ENCODE results near the gene TFPI. TPM values are rescaled to one million over a fixed set of nuclear protein-coding genes. Genes with fewer than 3 reads are reported as not detected.

The TFPI gene
- total and polyA plus RNA-seq, 2 donors, result 16.1 to 33.4 TPM

GRCh38 chr2:187549951-187550555 is 4.2 kb downstream of the TFPI start:
- WGBS, result 74% methylated on average over 3 of the region's 3 CpGs
- H3K4me1 ChIP-seq (ENCODE audit: control insufficient read depth in 2 of 2, insufficient read depth in 2 of 2, low read length in 2 of 2), result no peaks in the 10 kb centered on the region
- H3K9me3 ChIP-seq (ENCODE audit: control insufficient read depth in 2 of 2, insufficient read depth in 1 of 2, low read length in 1 of 2), result no peaks in the 10 kb centered on the region
- H3K27ac ChIP-seq (ENCODE audit: low read depth in 1 of 2, low read length in 1 of 2), result no peak overlapping the region
- no peak overlapping the region for H3K4me3 ChIP-seq (ENCODE audit: low read length in 2 of 2)
- no peak for DNase-seq (ENCODE audit: low read depth in 6 of 9, low spot score in 9 of 9)
- H3K27me3 ChIP-seq (ENCODE audit: control insufficient read depth in 2 of 2, insufficient read depth in 1 of 2, low read length in 1 of 2), result no peaks in the 10 kb centered on the region
- no peaks in the 10 kb centered on the region for H3K36me3 ChIP-seq (ENCODE audit: control insufficient read depth in 2 of 2, insufficient read depth in 2 of 2, low read length in 1 of 2)

DNA sequence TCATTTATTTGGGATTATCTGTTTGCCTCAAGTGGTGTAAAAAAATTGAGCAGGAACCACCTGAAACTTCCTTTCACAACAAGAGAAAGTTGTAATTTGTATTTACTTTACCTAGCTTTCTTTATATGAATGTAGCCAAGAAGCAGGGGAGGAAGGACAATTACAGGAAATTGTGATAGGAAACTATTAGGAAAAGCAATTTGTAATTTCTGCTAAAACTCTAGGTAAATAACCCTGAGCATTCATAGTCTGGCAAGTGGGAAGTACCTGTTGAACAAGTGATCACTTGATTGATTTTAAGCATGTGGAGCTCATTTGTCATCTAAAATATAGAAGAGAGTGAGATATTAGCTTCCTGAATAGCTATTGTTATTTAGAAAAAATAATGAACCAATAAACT is 5.0 kb downstream of the TFPI start:
- DNase-seq (ENCODE audit: low read depth in 6 of 9, low spot score in 9 of 9), result no peak
- Histone ChIP-seq H3K36me3 (ENCODE audit: control insufficient read depth in 2 of 2, insufficient read depth in 2 of 2, low read length in 1 of 2) (no peaks in the 10 kb centered on the region), H3K27ac (ENCODE audit: low read depth in 1 of 2, low read length in 1 of 2) (no peak overlapping the region), H3K9me3 (ENCODE audit: control insufficient read depth in 2 of 2, insufficient read depth in 1 of 2, low read length in 1 of 2) (no peaks in the 10 kb centered on the region), H3K4me3 (ENCODE audit: low read length in 2 of 2) (no peak overlapping the region), H3K4me1 (ENCODE audit: control insufficient read depth in 2 of 2, insufficient read depth in 2 of 2, low read length in 2 of 2) (no peaks in the 10 kb centered on the region), H3K27me3 (ENCODE audit: control insufficient read depth in 2 of 2, insufficient read depth in 1 of 2, low read length in 1 of 2) (no peaks in the 10 kb centered on the region)

DNA sequence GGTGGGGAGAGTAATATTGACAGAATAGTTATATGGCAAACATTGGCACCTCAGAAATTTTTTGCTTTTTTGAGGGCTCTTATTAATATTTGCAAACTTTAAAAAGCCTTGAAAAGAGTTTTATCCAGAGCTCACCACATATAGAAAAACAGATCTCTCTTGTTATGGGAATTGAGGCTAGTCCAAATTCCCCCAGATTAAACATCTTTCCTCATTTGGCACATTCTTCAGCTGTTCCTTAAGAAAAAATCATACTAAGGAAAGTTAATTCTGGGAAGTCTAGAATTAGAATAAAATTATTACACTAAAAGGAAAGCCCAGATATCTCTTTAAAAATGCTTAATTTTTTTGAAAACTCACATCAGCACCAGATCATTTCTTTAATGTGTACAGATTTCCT is 5.6 kb downstream of the TFPI start:
- no peaks in the 10 kb centered on the region for H3K36me3 ChIP-seq (ENCODE audit: control insufficient read depth in 2 of 2, insufficient read depth in 2 of 2, low read length in 1 of 2)
- no peaks in the 10 kb centered on the region for H3K27me3 ChIP-seq (ENCODE audit: control insufficient read depth in 2 of 2, insufficient read depth in 1 of 2, low read length in 1 of 2)
- H3K9me3 ChIP-seq (ENCODE audit: control insufficient read depth in 2 of 2, insufficient read depth in 1 of 2, low read length in 1 of 2), result no peaks in the 10 kb centered on the region
- no peak for DNase-seq (ENCODE audit: low read depth in 6 of 9, low spot score in 9 of 9)
- H3K4me1 ChIP-seq (ENCODE audit: control insufficient read depth in 2 of 2, insufficient read depth in 2 of 2, low read length in 2 of 2), result no peaks in the 10 kb centered on the region
- H3K27ac ChIP-seq (ENCODE audit: low read depth in 1 of 2, low read length in 1 of 2), result no peak overlapping the region
- no peak overlapping the region for H3K4me3 ChIP-seq (ENCODE audit: low read length in 2 of 2)

GRCh38 chr2:187547353-187547979 is 6.8 kb downstream of the TFPI start:
- no peak for DNase-seq (ENCODE audit: low read depth in 6 of 9, low spot score in 9 of 9)
- no peaks in the 10 kb centered on the region for H3K36me3 ChIP-seq (ENCODE audit: control insufficient read depth in 2 of 2, insufficient read depth in 2 of 2, low read length in 1 of 2)
- no peak overlapping the region for H3K27ac ChIP-seq (ENCODE audit: low read depth in 1 of 2, low read length in 1 of 2)
- 23% methylated on average over 2 of the region's 2 CpGs for WGBS
- H3K4me1 ChIP-seq (ENCODE audit: control insufficient read depth in 2 of 2, insufficient read depth in 2 of 2, low read length in 2 of 2), result no peaks in the 10 kb centered on the region
- no peak overlapping the region for H3K4me3 ChIP-seq (ENCODE audit: low read length in 2 of 2)
- H3K9me3 ChIP-seq (ENCODE audit: control insufficient read depth in 2 of 2, insufficient read depth in 1 of 2, low read length in 1 of 2), result no peaks in the 10 kb centered on the region
- H3K27me3 ChIP-seq (ENCODE audit: control insufficient read depth in 2 of 2, insufficient read depth in 1 of 2, low read length in 1 of 2), result no peaks in the 10 kb centered on the region

DNA sequence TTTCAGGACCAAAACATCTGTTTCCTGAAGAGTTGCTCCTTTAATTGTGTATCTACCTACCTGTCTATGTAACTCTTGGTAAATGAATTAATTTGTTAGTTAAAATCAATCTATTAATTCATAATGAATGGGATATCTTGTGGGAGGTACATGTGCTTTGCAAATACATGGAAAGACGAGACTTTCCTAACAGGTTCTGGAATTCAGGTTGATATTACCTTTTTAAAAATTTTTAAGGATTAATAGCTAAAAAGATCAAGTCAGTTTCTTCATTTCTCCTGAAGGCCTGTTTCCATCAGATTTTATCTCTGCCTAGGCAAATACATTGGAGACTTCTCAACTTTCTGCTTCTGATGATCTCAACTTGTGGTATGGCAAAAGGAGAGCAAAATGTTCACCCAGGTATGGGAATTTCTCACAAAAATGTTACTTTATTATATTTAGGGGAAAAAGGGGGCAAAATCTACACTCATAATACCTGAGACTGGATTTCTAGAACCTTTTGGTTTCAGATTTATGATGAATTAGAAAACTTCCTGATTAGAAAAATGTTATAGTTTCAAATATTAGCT is 7.4 kb downstream of the TFPI start:
- DNase-seq (ENCODE audit: low read depth in 6 of 9, low spot score in 9 of 9), result no peak
- Histone ChIP-seq H3K36me3 (ENCODE audit: control insufficient read depth in 2 of 2, insufficient read depth in 2 of 2, low read length in 1 of 2) (no peaks in the 10 kb centered on the region), H3K4me1 (ENCODE audit: control insufficient read depth in 2 of 2, insufficient read depth in 2 of 2, low read length in 2 of 2) (no peaks in the 10 kb centered on the region), H3K27me3 (ENCODE audit: control insufficient read depth in 2 of 2, insufficient read depth in 1 of 2, low read length in 1 of 2) (no peaks in the 10 kb centered on the region), H3K4me3 (ENCODE audit: low read length in 2 of 2) (no peak overlapping the region), H3K27ac (ENCODE audit: low read depth in 1 of 2, low read length in 1 of 2) (no peak overlapping the region), H3K9me3 (ENCODE audit: control insufficient read depth in 2 of 2, insufficient read depth in 1 of 2, low read length in 1 of 2) (no peaks in the 10 kb centered on the region)
- WGBS, result 93% methylated on average over 1 of the region's 1 CpG

DNA sequence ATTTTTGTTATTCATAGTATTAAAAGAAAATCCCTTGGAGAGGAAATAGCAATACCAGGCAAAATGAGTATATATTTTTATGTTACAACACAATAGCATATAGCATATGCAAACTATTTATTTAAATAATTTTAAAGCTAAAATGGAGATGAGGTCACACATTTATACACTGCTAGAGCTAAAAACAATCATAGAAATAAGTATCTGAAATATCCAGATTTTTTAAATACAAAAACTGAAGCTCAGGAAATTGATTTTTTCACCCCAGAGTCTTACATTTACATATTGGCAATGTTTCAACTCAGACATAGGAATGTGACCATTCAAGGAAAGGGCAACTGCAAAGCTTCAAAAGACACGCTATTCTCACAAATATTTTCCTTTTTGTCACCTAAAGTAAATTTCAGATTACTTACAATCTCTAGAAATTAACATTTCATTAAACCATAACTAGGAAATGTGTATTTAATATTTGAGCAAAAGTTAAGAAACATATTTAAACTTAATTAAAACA is 8.9 kb downstream of the TFPI start:
- no peaks in the 10 kb centered on the region for H3K4me1 ChIP-seq (ENCODE audit: control insufficient read depth in 2 of 2, insufficient read depth in 2 of 2, low read length in 2 of 2)
- no peak for DNase-seq (ENCODE audit: low read depth in 6 of 9, low spot score in 9 of 9)

DNA sequence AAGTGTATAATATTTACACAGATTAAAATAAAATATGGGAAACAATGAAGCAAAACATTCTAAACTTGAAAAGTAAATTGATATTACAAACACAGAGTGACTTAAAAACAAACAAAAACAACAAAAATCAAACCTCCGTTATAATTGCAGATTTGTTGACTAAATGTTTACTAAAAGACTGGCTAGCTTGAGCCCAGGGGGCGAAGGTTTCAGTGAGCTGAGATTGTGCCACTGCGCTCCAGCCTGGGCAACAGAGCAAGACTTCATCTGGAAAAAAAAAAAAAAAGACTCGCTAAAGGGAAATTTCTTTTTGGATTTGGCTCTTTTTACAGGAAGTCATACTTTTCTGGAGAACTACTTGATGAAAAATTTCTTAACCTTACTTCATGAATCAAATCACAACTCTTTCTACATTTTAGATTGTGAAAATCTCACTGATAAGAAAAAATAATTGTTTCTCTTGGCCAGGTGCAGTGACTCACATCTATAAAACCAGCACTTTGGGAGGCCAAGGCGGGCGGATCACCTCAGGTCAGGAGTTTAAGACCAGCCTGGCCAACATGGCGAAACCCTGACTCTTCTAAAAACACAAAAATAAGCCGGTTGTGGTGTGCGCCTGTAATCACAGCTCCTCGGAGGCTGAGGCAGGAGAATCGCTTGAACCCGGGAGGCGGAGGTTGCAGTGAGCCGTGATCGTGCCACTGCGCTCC is 9.7 kb downstream of the TFPI start:
- Histone ChIP-seq H3K36me3 (ENCODE audit: control insufficient read depth in 2 of 2, insufficient read depth in 2 of 2, low read length in 1 of 2) (no peaks in the 10 kb centered on the region), H3K9me3 (ENCODE audit: control insufficient read depth in 2 of 2, insufficient read depth in 1 of 2, low read length in 1 of 2) (no peaks in the 10 kb centered on the region), H3K4me3 (ENCODE audit: low read length in 2 of 2) (no peak overlapping the region), H3K27me3 (ENCODE audit: control insufficient read depth in 2 of 2, insufficient read depth in 1 of 2, low read length in 1 of 2) (no peaks in the 10 kb centered on the region), H3K27ac (ENCODE audit: low read depth in 1 of 2, low read length in 1 of 2) (no peak overlapping the region), H3K4me1 (ENCODE audit: control insufficient read depth in 2 of 2, insufficient read depth in 2 of 2, low read length in 2 of 2) (no peaks in the 10 kb centered on the region)
- 97% methylated on average over 16 of the region's 16 CpGs for WGBS
- DNase-seq (ENCODE audit: low read depth in 6 of 9, low spot score in 9 of 9), result no peak

More for the DNA sequence above, 8.9 kb downstream of the TFPI start:
- Histone ChIP-seq H3K4me3 (ENCODE audit: low read length in 2 of 2) (no peak overlapping the region), H3K27ac (ENCODE audit: low read depth in 1 of 2, low read length in 1 of 2) (no peak overlapping the region), H3K36me3 (ENCODE audit: control insufficient read depth in 2 of 2, insufficient read depth in 2 of 2, low read length in 1 of 2) (no peaks in the 10 kb centered on the region), H3K27me3 (ENCODE audit: control insufficient read depth in 2 of 2, insufficient read depth in 1 of 2, low read length in 1 of 2) (no peaks in the 10 kb centered on the region), H3K9me3 (ENCODE audit: control insufficient read depth in 2 of 2, insufficient read depth in 1 of 2, low read length in 1 of 2) (no peaks in the 10 kb centered on the region)
- 98% methylated on average over 1 of the region's 1 CpG for WGBS

GRCh38 chr2:187543488-187543887 is 10.7 kb downstream of the TFPI start:
- DNase-seq (ENCODE audit: low read depth in 6 of 9, low spot score in 9 of 9), result no peak
- no peaks in the 10 kb centered on the region for H3K36me3 ChIP-seq (ENCODE audit: control insufficient read depth in 2 of 2, insufficient read depth in 2 of 2, low read length in 1 of 2)
- H3K27me3 ChIP-seq (ENCODE audit: control insufficient read depth in 2 of 2, insufficient read depth in 1 of 2, low read length in 1 of 2), result no peaks in the 10 kb centered on the region
- H3K27ac ChIP-seq (ENCODE audit: low read depth in 1 of 2, low read length in 1 of 2), result no peak overlapping the region
- no peaks in the 10 kb centered on the region for H3K9me3 ChIP-seq (ENCODE audit: control insufficient read depth in 2 of 2, insufficient read depth in 1 of 2, low read length in 1 of 2)
- no peak overlapping the region for H3K4me3 ChIP-seq (ENCODE audit: low read length in 2 of 2)
- no peaks in the 10 kb centered on the region for H3K4me1 ChIP-seq (ENCODE audit: control insufficient read depth in 2 of 2, insufficient read depth in 2 of 2, low read length in 2 of 2)

DNA sequence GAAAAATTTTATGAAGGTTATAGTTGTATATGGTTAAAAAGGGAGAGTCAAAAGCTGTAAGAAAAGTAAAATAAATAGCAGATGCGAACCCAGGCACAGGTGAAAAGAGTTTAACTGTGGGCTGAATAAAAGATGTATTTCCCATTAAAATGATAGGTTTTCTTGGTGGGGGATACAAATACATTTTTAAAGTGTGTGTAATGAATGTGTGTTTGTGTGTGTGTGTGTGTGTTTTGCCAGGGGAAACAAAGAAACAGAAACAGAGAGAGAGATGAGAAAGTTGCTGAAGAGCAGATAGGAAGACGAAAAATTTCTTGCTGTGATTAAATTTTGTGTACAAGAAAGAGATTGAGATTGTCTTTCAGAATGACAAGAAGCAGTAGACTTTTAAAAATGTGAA is 12.1 kb downstream of the TFPI start:
- no peaks in the 10 kb centered on the region for H3K4me1 ChIP-seq (ENCODE audit: control insufficient read depth in 2 of 2, insufficient read depth in 2 of 2, low read length in 2 of 2)
- H3K9me3 ChIP-seq (ENCODE audit: control insufficient read depth in 2 of 2, insufficient read depth in 1 of 2, low read length in 1 of 2), result no peaks in the 10 kb centered on the region
- 96% methylated on average over 2 of the region's 2 CpGs for WGBS
- DNase-seq (ENCODE audit: low read depth in 6 of 9, low spot score in 9 of 9), result no peak
- no peak overlapping the region for H3K27ac ChIP-seq (ENCODE audit: low read depth in 1 of 2, low read length in 1 of 2)
- H3K36me3 ChIP-seq (ENCODE audit: control insufficient read depth in 2 of 2, insufficient read depth in 2 of 2, low read length in 1 of 2), result no peaks in the 10 kb centered on the region
- no peak overlapping the region for H3K4me3 ChIP-seq (ENCODE audit: low read length in 2 of 2)
- no peaks in the 10 kb centered on the region for H3K27me3 ChIP-seq (ENCODE audit: control insufficient read depth in 2 of 2, insufficient read depth in 1 of 2, low read length in 1 of 2)
